Activated CD4-positive, alpha-beta T cell treated with anti-CD3 and anti-CD28 coated beads, Interleukin-2, amount 10 ng/mL, durations not matched to agents 7 days and 5 days (primary cell): ENCODE results near the gene CFH. TPM values are rescaled to one million over a fixed set of nuclear protein-coding genes. Genes with fewer than 3 reads are reported as not detected.
"Not testable (repeated sequence)": the region's sequence is repeated elsewhere in the genome, so short reads cannot be mapped to it uniquely, and the experiment has no call there.

Source experiments
- CTCF ChIA-PET: fragments of 350-600 bp; sonication (Branson Sonifier 250); formaldehyde crosslinking; loops from one replicate; lab custom pipeline; 2021; ENCODE audit warnings: antibody characterized with exemption; lab: Charles Lee
- POLR2A ChIA-PET: fragments of 350-600 bp; sonication (Branson Sonifier 250); formaldehyde crosslinking; loops from one replicate; lab custom pipeline; 2021; ENCODE audit warnings: antibody characterized with exemption; lab: Charles Lee
- DNase-seq: peaks from one replicate; pipeline ENCODE4 v3.0.0-alpha.2; 2020
- H3K27ac Mint-ChIP-seq: one replicate; pipeline ENCODE4 v1.8.0; 2021; ENCODE audit warnings: mild to moderate bottlenecking, moderate library complexity, mixed read lengths
- H3K27me3 Mint-ChIP-seq: one replicate; pipeline ENCODE4 v1.8.0; 2021; ENCODE audit warnings: mixed read lengths
- H3K36me3 Mint-ChIP-seq: one replicate; pipeline ENCODE4 v1.8.0; 2021; ENCODE audit warnings: low read depth, mixed read lengths
- H3K4me1 Mint-ChIP-seq: one replicate; pipeline ENCODE4 v1.8.0; 2021; ENCODE audit warnings: mixed read lengths
- H3K4me3 Mint-ChIP-seq: one replicate; pipeline ENCODE4 v1.8.0; 2021; ENCODE audit warnings: mild to moderate bottlenecking, moderate library complexity, mixed read lengths
- H3K9me3 Mint-ChIP-seq: one replicate; pipeline ENCODE4 v1.8.0; 2021; ENCODE audit warnings: mixed read lengths
- total RNA-seq, 2 experiments: library from RNA; stranded (reverse); gene quantifications; one replicate each; pipeline ENCODE4 v1.2.3, GENCODE V29; 2021

The CFH gene
- total RNA-seq, 2 experiments from 2014 or later: 5.3 to 6.2 TPM

DNA sequence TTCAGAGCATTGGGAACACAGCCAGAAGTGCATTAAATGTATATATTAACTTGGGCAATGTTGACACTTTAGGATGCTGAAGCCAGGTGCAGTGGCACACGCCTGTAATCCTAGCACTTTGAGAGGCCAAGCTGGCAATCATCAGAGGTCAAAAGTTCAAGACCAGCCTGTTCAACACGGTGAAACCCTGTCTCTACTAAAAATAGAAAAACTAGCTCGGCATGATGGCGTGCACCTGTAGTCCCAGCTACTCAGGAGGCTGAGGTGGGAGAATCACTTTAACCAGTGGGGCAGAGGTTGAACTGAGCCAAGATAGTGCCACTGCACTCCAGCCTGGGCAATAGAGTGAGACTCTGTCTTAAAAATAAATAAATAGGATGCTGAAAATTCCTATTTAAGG lies 142.3 kb downstream of the CFH start:
- POLR2A ChIA-PET, H3K36me3 Mint-ChIP-seq, H3K27ac Mint-ChIP-seq, DNase-seq, H3K9me3 Mint-ChIP-seq, CTCF ChIA-PET, H3K27me3 Mint-ChIP-seq, H3K4me3 Mint-ChIP-seq, H3K4me1 Mint-ChIP-seq: not testable (repeated sequence)

Other genes with a start within 250 kb of the CFH start
- not detected for gene KCNT2, start 43.6 kb upstream of the CFH start, total RNA-seq
- not detected for gene CFHR3, start 122.8 kb downstream of the CFH start, total RNA-seq
- not detected for gene CFHR1, start 167.7 kb downstream of the CFH start, total RNA-seq
- not detected for gene CFHR4, start 236.0 kb downstream of the CFH start, total RNA-seq